H1 (cell line): Measurements from ENCODE around the gene SEMA4D. TPM values are rescaled to one million over a fixed set of nuclear protein-coding genes. Genes with fewer than 3 reads are reported as not detected.

ENCODE experiments used
- CTCF ChIA-PET: fragments of 300-600 bp; sonication (Branson Sonifier 250); formaldehyde crosslinking; loops from one replicate; lab custom pipeline; 2021; ENCODE audit not compliant: partially characterized antibody; lab: Charles Lee
- POLR2A ChIA-PET: fragments of 300-600 bp; sonication (Branson Sonifier 250); formaldehyde crosslinking; loops from one replicate; lab custom pipeline; 2021; ENCODE audit warnings: inconsistent platforms; ENCODE audit not compliant: partially characterized antibody; lab: Charles Lee
- DNase-seq, 2 experiments: peaks; one replicate each; pipeline versions ENCODE4 v3.0.0 to v3.0.0-alpha.2; 2010 to 2022; ENCODE audit warnings: low spot score in 2 of 2, low read depth in 1 of 2, mixed read lengths in 1 of 2
- FAIRE-seq: peaks from 2 replicates; lab custom pipeline; 2011; peaks lifted over from hg19 to GRCh38; lab: Jason Lieb, UNC
- H2AFZ ChIP-seq: 2 replicates; pipeline ENCODE4 v1.8.1; 2012; ENCODE audit warnings: low read length, inconsistent platforms
- H2AK5ac ChIP-seq: 2 replicates; pipeline ENCODE4 v1.6.1; 2013; ENCODE audit warnings: low read depth, low read length
- H2BK120ac ChIP-seq: replicated peaks from 2 replicates; pipeline ENCODE3; 2013; ENCODE audit warnings: low read depth, low read length, inconsistent platforms
- H2BK12ac ChIP-seq: 2 replicates; pipeline ENCODE4 v1.6.1; 2013; ENCODE audit warnings: low read depth, low read length
- H2BK15ac ChIP-seq: 2 replicates; pipeline ENCODE4 v1.6.1; 2013; ENCODE audit warnings: low read length
- H2BK20ac ChIP-seq: 2 replicates; pipeline ENCODE4 v1.6.1; 2013; ENCODE audit warnings: low read length
- H2BK5ac ChIP-seq: 2 replicates; pipeline ENCODE4 v1.6.1; 2013; ENCODE audit warnings: low read depth, low read length
- H3K14ac ChIP-seq: 2 replicates; pipeline ENCODE4 v1.6.1; 2013; ENCODE audit warnings: inconsistent platforms; ENCODE audit not compliant: insufficient read length
- H3K18ac ChIP-seq: 2 replicates; pipeline ENCODE4 v1.6.1; 2013; ENCODE audit warnings: low read length; ENCODE audit errors: extremely low read depth
- H3K23ac ChIP-seq: 2 replicates; pipeline ENCODE4 v1.6.1; 2013; ENCODE audit warnings: inconsistent platforms; ENCODE audit not compliant: insufficient read length
- H3K23me2 ChIP-seq: 2 replicates; pipeline ENCODE4 v1.6.1; 2013; ENCODE audit warnings: low read depth, low read length
- H3K27ac ChIP-seq: 2 replicates; pipeline ENCODE4 v1.6.1; 2011; ENCODE audit warnings: low read depth, low read length, inconsistent platforms
- H3K27me3 ChIP-seq, 4 experiments: replicated peaks in 1 of 4; 1 replicate in 1 of 4; 2 replicates in 3 of 4; pipeline versions ENCODE4 v1.6.1 to v1.8.1; 2011 to 2013; ENCODE audit warnings: low read length in 3 of 4, mild to moderate bottlenecking in 3 of 4, inconsistent platforms in 2 of 4, mixed read lengths in 2 of 4, moderate library complexity in 1 of 4; ENCODE audit not compliant: control insufficient read depth in 3 of 4, insufficient read depth in 3 of 4; ENCODE audit errors: extremely low read depth in 1 of 4
- H3K36me3 ChIP-seq, 4 experiments: 2 replicates each; pipeline versions ENCODE4 v1.6.1 to v1.8.1; 2011 to 2013; ENCODE audit warnings: mild to moderate bottlenecking in 4 of 4, low read length in 3 of 4, moderate library complexity in 2 of 4, control low read depth in 1 of 4, inconsistent platforms in 1 of 4; ENCODE audit not compliant: insufficient read depth in 4 of 4, control insufficient read depth in 2 of 4
- H3K4ac ChIP-seq: replicated peaks from 2 replicates; pipeline ENCODE3; 2013; ENCODE audit warnings: low read length, low read depth, mixed read lengths, inconsistent platforms; ENCODE audit not compliant: insufficient read length
- H3K4me1 ChIP-seq, 4 experiments: replicated peaks in 1 of 4; 1 replicate in 1 of 4; 2 replicates in 3 of 4; pipeline versions ENCODE4 v1.6.1 to v1.8.1; 2011 to 2013; ENCODE audit warnings: low read length in 3 of 4, inconsistent platforms in 2 of 4, mixed read lengths in 1 of 4; ENCODE audit not compliant: insufficient read depth in 4 of 4, control insufficient read depth in 3 of 4
- H3K4me2 ChIP-seq, 2 experiments: 2 replicates each; pipeline versions ENCODE4 v1.6.1 to v1.8.1; 2011 to 2013; ENCODE audit warnings: low read depth in 2 of 2, low read length in 2 of 2, control low read depth in 1 of 2, inconsistent platforms in 1 of 2, mild to moderate bottlenecking in 1 of 2; ENCODE audit not compliant: insufficient read depth in 1 of 2
- H3K4me3 ChIP-seq, 4 experiments: fragments of 200-600, 300-600 bp in 1 of 4; sonication (generic), shearing (Covaris generic), sonication (Bioruptor Twin) in 1 of 4; 2 replicates each; pipeline versions ENCODE4 v1.5.1 to v1.8.1; 2011 to 2016; ENCODE audit warnings: low read length in 4 of 4, low read depth in 3 of 4, control low read depth in 2 of 4, inconsistent platforms in 2 of 4, mild to moderate bottlenecking in 2 of 4, mixed read lengths in 1 of 4, moderate library complexity in 1 of 4; ENCODE audit not compliant: insufficient read depth in 2 of 4; ENCODE audit errors: extremely low read depth in 1 of 4
- H3K56ac ChIP-seq: replicated peaks from 2 replicates; pipeline ENCODE3; 2013; ENCODE audit warnings: low read depth, mild to moderate bottlenecking, mixed read lengths, low read length, inconsistent platforms; ENCODE audit not compliant: insufficient read length
- H3K79me1 ChIP-seq: 2 replicates; pipeline ENCODE4 v1.6.1; 2013; ENCODE audit warnings: low read depth, low read length, control low read depth
- H3K79me2 ChIP-seq, 2 experiments: 2 replicates each; pipeline versions ENCODE4 v1.6.1 to v1.8.1; 2012 to 2013; ENCODE audit warnings: low read length in 2 of 2, mild to moderate bottlenecking in 2 of 2, inconsistent platforms in 1 of 2; ENCODE audit not compliant: insufficient read depth in 2 of 2, control insufficient read depth in 1 of 2
- H3K9ac ChIP-seq, 4 experiments: replicated peaks in 1 of 4; 1 replicate in 1 of 4; 2 replicates in 3 of 4; pipeline versions ENCODE4 v1.6.1 to v1.8.1; 2011 to 2013; ENCODE audit warnings: low read depth in 3 of 4, low read length in 3 of 4, control low read depth in 2 of 4, mild to moderate bottlenecking in 2 of 4, moderate library complexity in 2 of 4, inconsistent platforms in 1 of 4; ENCODE audit errors: extremely low read depth in 1 of 4
- H3K9me3 ChIP-seq, 2 experiments: 2 replicates each; pipeline versions ENCODE4 v1.6.1 to v1.8.1; 2012 to 2013; ENCODE audit warnings: mild to moderate bottlenecking in 2 of 2, moderate library complexity in 2 of 2, control low read depth in 1 of 2, inconsistent platforms in 1 of 2, low read depth in 1 of 2, low read length in 1 of 2, mixed read lengths in 1 of 2; ENCODE audit not compliant: insufficient read depth in 2 of 2
- H4K20me1 ChIP-seq, 2 experiments: replicated peaks in 1 of 2; 2 replicates each; pipeline versions ENCODE3 to v1.8.1; 2011 to 2013; ENCODE audit warnings: inconsistent platforms in 2 of 2, low read length in 2 of 2, mild to moderate bottlenecking in 1 of 2; ENCODE audit not compliant: insufficient read depth in 2 of 2, control insufficient read depth in 1 of 2
- H4K5ac ChIP-seq: 2 replicates; pipeline ENCODE4 v1.6.1; 2013; ENCODE audit warnings: low read length, low read depth, mixed read lengths, inconsistent platforms; ENCODE audit not compliant: insufficient read length
- H4K8ac ChIP-seq: 2 replicates; pipeline ENCODE4 v1.8.0; 2013; ENCODE audit warnings: mild to moderate bottlenecking, moderate library complexity, low read length, inconsistent platforms; ENCODE audit not compliant: insufficient read depth; ENCODE audit errors: extremely low read depth
- H4K91ac ChIP-seq: replicated peaks from 2 replicates; pipeline ENCODE3; 2013; ENCODE audit warnings: low read length, mixed read lengths, inconsistent platforms; ENCODE audit not compliant: insufficient read length
- ATF3 ChIP-seq: IDR thresholded peaks from 2 replicates; pipeline ENCODE4 v1.6.1; 2011; ENCODE audit warnings: low read depth, mild to moderate bottlenecking, low read length; ENCODE audit not compliant: insufficient read depth
- CHD2 ChIP-seq: IDR thresholded peaks from 2 replicates; pipeline ENCODE4 v1.6.1; 2012; ENCODE audit warnings: low read length, improper control_type of control experiment
- EP300 ChIP-seq, 2 experiments: IDR thresholded peaks; 1 replicate in 1 of 2; 2 replicates in 1 of 2; pipeline ENCODE4 v1.6.1; 2011 to 2012; ENCODE audit warnings: low read depth in 2 of 2, low read length in 2 of 2, mild to moderate bottlenecking in 2 of 2, borderline replicate concordance in 1 of 2, inconsistent platforms in 1 of 2, moderate library complexity in 1 of 2
- EZH2 ChIP-seq: fragments of 200-600 bp; sonication (generic); IDR thresholded peaks from 2 replicates; pipeline ENCODE4 v1.7.1; 2012; ENCODE audit warnings: low read depth, mild to moderate bottlenecking, moderate library complexity, low read length, inconsistent platforms; ENCODE audit not compliant: severe bottlenecking
- NANOG ChIP-seq: IDR thresholded peaks from 2 replicates; pipeline ENCODE4 v1.6.1; 2011; ENCODE audit warnings: low read length, low read depth, mild to moderate bottlenecking, inconsistent platforms; ENCODE audit not compliant: insufficient read depth, poor library complexity, severe bottlenecking
- POU5F1 ChIP-seq: IDR thresholded peaks from 2 replicates; pipeline ENCODE4 v1.6.1; 2011; ENCODE audit warnings: low read depth, mild to moderate bottlenecking, low read length, moderate library complexity
- RNF2 ChIP-seq: fragments of 200-900, 300-1000 bp; sonication (generic); IDR thresholded peaks from 2 replicates; pipeline ENCODE4 v1.7.1; 2016; ENCODE audit warnings: borderline replicate concordance, low read depth, mild to moderate bottlenecking, antibody characterized with exemption, low read length; ENCODE audit not compliant: poor library complexity, severe bottlenecking; ENCODE audit errors: missing control alignments
- TAF7 ChIP-seq: optimal IDR thresholded peaks from 2 replicates; pipeline ENCODE3; 2011; ENCODE audit warnings: low read depth, mild to moderate bottlenecking, inconsistent platforms, low read length, moderate library complexity, borderline replicate concordance
- ZNF274 ChIP-seq: IDR thresholded peaks from 2 replicates; pipeline ENCODE4 v1.7.0; 2012; ENCODE audit warnings: low read length, borderline replicate concordance; ENCODE audit errors: extremely low read depth
- WGBS, 2 experiments: shearing (Covaris generic) in 1 of 2; methylation state at CpG; one replicate each; pipeline versions ENCODE4 v1.1.6 to v1.1.7; 2013 to 2015; ENCODE audit warnings: low lambda C conversion rate in 2 of 2, mixed read lengths in 2 of 2, inconsistent platforms in 1 of 2, low coverage in 1 of 2, missing lambda C conversion rate in 1 of 2; ENCODE audit not compliant: insufficient replicate concordance in 2 of 2, insufficient coverage in 1 of 2, insufficient read length in 1 of 2; ENCODE audit errors: extremely low coverage in 1 of 2, missing lambda C conversion rate in 1 of 2; 5-methylcytosine and 5-hydroxymethylcytosine counted together
- polyA plus RNA-seq, 7 experiments: library from polyadenylated mRNA; depleted of rRNA in 3 of 7; stranded (reverse) in 5 of 7; unstranded in 2 of 7; fragments of >200 nt in 5 of 7; fragments of 200-250 nt in 2 of 7; gene quantifications; 1 replicate in 5 of 7; 2 replicates in 1 of 7; 4 replicates in 1 of 7; pipeline versions ENCODE4 v1.2.1 to v1.2.3, GENCODE V29; 2011 to 2013; ENCODE audit warnings: missing spikeins in 2 of 7, mixed read lengths in 2 of 7
- total RNA-seq: library from RNA; stranded (reverse); fragmentation: NEBNext Ultra II Directional; extraction: Animal tissue kit (Norgen Biotek cat#: 25700); gene quantifications from 2 replicates; pipeline ENCODE4 v1.2.1, GENCODE V29; 2021

Gene SEMA4D
- total and polyA plus RNA-seq, 2 of the 8 experiments (the other 6 are each of a cell fraction or from before 2014, with no cell fraction given): 21.0 to 70.4 TPM

DNA sequence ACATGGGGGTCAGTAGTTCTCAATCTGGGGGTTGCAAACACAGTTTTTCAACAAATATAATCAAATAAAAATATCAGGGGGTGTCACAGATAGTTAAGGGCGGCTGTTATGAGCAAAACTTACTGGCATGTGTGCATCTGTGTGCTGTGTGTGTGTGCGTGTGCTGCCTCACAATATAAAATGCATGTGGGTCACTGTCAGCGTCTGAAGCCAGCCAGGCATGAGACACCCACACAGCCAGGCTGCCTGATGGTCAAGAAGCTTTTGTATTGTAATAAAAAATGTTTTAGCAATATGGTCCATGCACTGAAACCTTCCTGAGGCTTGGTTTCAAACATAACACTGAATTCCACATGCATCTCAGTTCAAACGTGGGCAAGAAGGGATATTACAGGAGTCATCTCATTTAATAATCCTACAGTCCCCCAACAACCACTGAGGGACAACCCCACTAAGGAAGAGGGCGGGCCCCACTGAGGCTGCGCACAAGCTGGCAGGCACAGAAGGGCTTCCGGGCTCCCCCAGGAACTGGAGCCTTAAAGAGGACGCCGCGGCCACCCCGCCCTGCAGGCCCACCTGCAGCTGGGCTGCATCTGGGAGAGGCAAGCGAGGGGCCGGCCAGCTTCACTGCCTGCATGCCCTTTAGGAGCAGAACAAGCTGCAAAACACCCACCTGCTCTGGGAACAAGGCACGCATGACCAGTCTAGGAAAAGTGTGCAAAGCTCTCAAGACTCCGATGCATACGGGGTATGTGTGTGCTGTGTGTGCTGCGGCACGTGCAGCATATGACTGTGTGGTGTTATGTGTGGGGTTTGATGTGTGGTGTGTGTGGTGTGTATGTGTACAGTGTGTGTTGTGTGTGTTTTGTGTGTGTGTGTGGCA lies 14.1 kb downstream of the SEMA4D start:
- H3K4me1 ChIP-seq: peaks cover 2 to 18% (median 10%) of the 10 kb centered on the region in 4 experiments
- peak overlapping the region; percentile 96 for H3K56ac ChIP-seq
- H2BK12ac ChIP-seq: peak overlapping the region; percentile 55; the same call in 1 of the 2 replicates
- no peak overlapping the region for H3K4me2 ChIP-seq
- H2BK15ac ChIP-seq: no peak overlapping the region
- H3K79me1 ChIP-seq: peaks cover 26% of the 10 kb centered on the region
- H3K23me2 ChIP-seq: peaks cover 7% of the 10 kb centered on the region
- H3K14ac ChIP-seq: no peak overlapping the region
- peak overlapping the region; percentile 93 for H2AK5ac ChIP-seq
- peak overlapping the region; percentile 65 for H2BK120ac ChIP-seq
- H3K27ac ChIP-seq: no peak overlapping the region; the same call in 1 of the 2 replicates
- H3K36me3 ChIP-seq: no peaks in the 10 kb centered on the region; a peak in 3 of 8 replicates
- H3K9me3 ChIP-seq: no peaks in the 10 kb centered on the region; a peak in 1 of 4 replicates
- no peak overlapping the region; the same call in 1 of the 2 replicates for H3K18ac ChIP-seq
- no peak overlapping the region for H4K5ac ChIP-seq
- DNase-seq (no peak), FAIRE-seq (no peak)
- H3K23ac ChIP-seq: no peak overlapping the region
- peaks cover 5 to 19% of the 10 kb centered on the region in 2 experiments for H4K20me1 ChIP-seq
- H3K27me3 ChIP-seq: no peaks in the 10 kb centered on the region
- H2BK20ac ChIP-seq: no peak overlapping the region
- WGBS, 2 experiments: 86% methylated on average over 18 of the region's 18 CpGs; no CpG with 5 or more reads in 1 of the 2 experiments
- H3K9ac ChIP-seq: peak overlapping the region in 1 of 4 experiments; percentile 37; a peak in 1 of 7 replicates
- H4K91ac ChIP-seq: no peak overlapping the region
- H4K8ac ChIP-seq: no peak overlapping the region
- CTCF ChIA-PET: interaction anchor here (0.8 to 1.4 kb wide), 3 partner anchors 16 to 55 kb away, joined by 3 to 4 read pairs (median 3); no protein-coding TSS in a partner anchor
- peak overlapping the region; percentile 21 for H3K4ac ChIP-seq
- POLR2A ChIA-PET: interaction anchor here (0.9 to 1.2 kb wide), 3 partner anchors 9 to 174 kb away, joined by 3 read pairs; partner anchors contain the start of gene CKS2
- H2BK5ac ChIP-seq: peak overlapping the region; percentile 67
- H3K79me2 ChIP-seq: peaks cover 6 to 84% of the 10 kb centered on the region in 2 experiments; a peak in 3 of 4 replicates
- no peak overlapping the region for H2AFZ ChIP-seq
- no peak overlapping the region for H3K4me3 ChIP-seq
- no peak for TF ChIP-seq RNF2
- TF ChIP-seq EZH2: no peak
- TF ChIP-seq POU5F1: no peak
- no peak for TF ChIP-seq NANOG
- TF ChIP-seq EP300 (IDR thresholded peaks at IDR 0.05; ENCODE audit: borderline replicate concordance in 1 of 2, low read depth in 2 of 2, low read length in 2 of 2): no peak
- no peak for TF ChIP-seq TAF7
- no peak for TF ChIP-seq ZNF274
- no peak for TF ChIP-seq ATF3
- TF ChIP-seq CHD2: no peak
